HG03066 (cell line): ENCODE results near the gene LNPK.
"Not testable (repeated sequence)": the region's sequence is repeated elsewhere in the genome, so short reads cannot be mapped to it uniquely, and the experiment has no call there.

Experiments
- ATAC-seq: cut with Tn5 transposase; IDR thresholded peaks from one replicate; pipeline ENCODE4 v1.9.1; 2021; ENCODE audit warnings: low read depth; ENCODE audit not compliant: unreplicated experiment

Gene LNPK

GRCh38 chr2:176001916-176002687 is at the start of gene LNPK:
Gene LNPK, minus strand, starts transcription at chr2:176002267. Its CDS starts 6,683 bp downstream, at chr2:175995584.
- peak; percentile 90 for ATAC-seq

- no peak for ATAC-seq
Observed at GRCh38 chr2:176039375-176039774, 37.3 kb upstream of the LNPK start.

GRCh38 chr2:176038694-176039093 is 36.6 kb upstream of the LNPK start:
- no peak for ATAC-seq

- no peak for ATAC-seq
Observed at GRCh38 chr2:176035013-176035691, 33.1 kb upstream of the LNPK start.

- ATAC-seq, result no peak
Observed at GRCh38 chr2:176027806-176028205, 25.7 kb upstream of the LNPK start.

- no peak for ATAC-seq
Observed at GRCh38 chr2:176025932-176026331, 23.9 kb upstream of the LNPK start.

- no peak for ATAC-seq
Observed at GRCh38 chr2:176024083-176024482, 22.0 kb upstream of the LNPK start.

GRCh38 chr2:176022048-176022447 is 20.0 kb upstream of the LNPK start:
- no peak for ATAC-seq

- no peak for ATAC-seq
Observed at GRCh38 chr2:176020400-176020799, 18.3 kb upstream of the LNPK start.

GRCh38 chr2:176018708-176019107 is 16.6 kb upstream of the LNPK start:
- ATAC-seq, result no peak

- ATAC-seq, result no peak
Observed at GRCh38 chr2:176009445-176009844, 7.4 kb upstream of the LNPK start.

- ATAC-seq, result no peak
Observed at GRCh38 chr2:176004934-176005333, 2.9 kb upstream of the LNPK start.

- ATAC-seq, result no peak
Observed at GRCh38 chr2:176003958-176004357, 1.9 kb upstream of the LNPK start.

GRCh38 chr2:176002688-176003210 is 682 bp upstream of the LNPK start:
- ATAC-seq, result peak; percentile 3

GRCh38 chr2:176001281-176001915 is 669 bp downstream of the LNPK start:
- ATAC-seq, result peak; percentile 57

- no peak for ATAC-seq
Observed at GRCh38 chr2:175999283-175999819, 2.7 kb downstream of the LNPK start.

- no peak for ATAC-seq
Observed at GRCh38 chr2:175990099-175990498, 12.0 kb downstream of the LNPK start.

GRCh38 chr2:175987126-175987525 is 14.9 kb downstream of the LNPK start:
- not testable (repeated sequence) for ATAC-seq

- ATAC-seq, result no peak
Observed at GRCh38 chr2:175984846-175985245, 17.2 kb downstream of the LNPK start.

- ATAC-seq, result no peak
Observed at GRCh38 chr2:175981551-175981950, 20.5 kb downstream of the LNPK start.
